ENCODE data around the gene ZNF557. TPM values are rescaled to one million over a fixed set of nuclear protein-coding genes. Genes with fewer than 3 reads are reported as not detected.
A peak's percentile ranks its signal among the peaks of the same experiment; 100 is the strongest.

The ZNF557 gene
- total and polyA plus RNA-seq, 10 of the 15 experiments (the other 5 are each of a cell fraction or from before 2014, with no cell fraction given) = 3.9 to 12.1 (median 9.0) TPM

GRCh38 chr19:7112675-7113074 lies 43.2 kb downstream of the ZNF557 start (continued):
- no peak for TF ChIP-seq BCL3 (IDR thresholded peaks at IDR 0.05; ENCODE audit: borderline replicate concordance, insufficient read depth, low read depth, low read length, poor library complexity, severe bottlenecking)
- no peak for TF ChIP-seq ZNF217 (IDR thresholded peaks at IDR 0.05)
- TF ChIP-seq JUNB (IDR thresholded peaks at IDR 0.05) = no peak
- no peak for TF ChIP-seq ZNF24 (IDR thresholded peaks at IDR 0.05)
- TF ChIP-seq CHD1 (IDR thresholded peaks at IDR 0.05; ENCODE audit: low read depth, low read length) = no peak
- no peak for TF ChIP-seq SUPT20H (IDR thresholded peaks at IDR 0.05; ENCODE audit: borderline replicate concordance, control insufficient read depth, low read depth, low read length)
- TF ChIP-seq NR2F1 (conservative IDR thresholded peaks at IDR 0.05) = no peak

- SMC1A ChIA-PET (ENCODE audit: uncharacterized antibody, unreplicated experiment) = interaction anchor here (0.8 to 1.6 kb wide), 2 partner anchors 20 to 33 kb away, joined by 3 read pairs; no protein-coding TSS in a partner anchor
- TF ChIP-seq REST (IDR thresholded peaks at IDR 0.05; ENCODE audit: low read depth, low read length) = peak; percentile 78
- TF ChIP-seq POLR2A (IDR thresholded peaks at IDR 0.05; ENCODE audit: low read depth, low read length) = 0 out of 2 replicates have a peak, but pooled peaks have one; percentile 15
- no peak for TF ChIP-seq USF1 (IDR thresholded peaks at IDR 0.05; ENCODE audit: borderline replicate concordance, extremely low read length, insufficient read depth, low read depth, low read length)
- Histone ChIP-seq H3K4me1 (ENCODE audit: control insufficient read depth, insufficient read depth, low read length) (no peaks in the 10 kb centered on the region), H3K27me3 (replicated peaks in 1 of 2; ENCODE audit: control insufficient read depth in 2 of 2, insufficient read depth in 2 of 2, low read length in 1 of 2) (no peaks in the 10 kb centered on the region), H3K9me3 (replicated peaks; ENCODE audit: control insufficient read depth, insufficient read depth, low read length) (no peaks in the 10 kb centered on the region), H2AFZ (ENCODE audit: control insufficient read depth, low read depth, low read length) (no peak overlapping the region), H3K27ac (ENCODE audit: control insufficient read depth, insufficient read depth) (no peak overlapping the region), H3K9ac (ENCODE audit: control insufficient read depth, insufficient read depth, low read length) (no peak overlapping the region), H3K4me2 (ENCODE audit: control insufficient read depth, insufficient read depth) (no peak overlapping the region), H3K36me3 (ENCODE audit: control insufficient read depth in 2 of 2, insufficient read depth in 2 of 2, low read length in 1 of 2) (peaks cover 5 to 11% of the 10 kb centered on the region in 2 experiments; a peak in 2 of 4 replicates), H3K4me3 (no peak overlapping the region), H3K79me2 (ENCODE audit: control insufficient read depth, insufficient read depth, low read length) (no peaks in the 10 kb centered on the region), H4K20me1 (ENCODE audit: control insufficient read depth, insufficient read depth) (no peaks in the 10 kb centered on the region)
- in situ Hi-C loops (cut with MboI) = no loop called here
- RAD21 ChIA-PET (ENCODE audit: unreplicated experiment) = interaction anchor here (0.5 to 0.6 kb wide), 2 partner anchors 160 to 768 kb away, joined by 3 read pairs; no protein-coding TSS in a partner anchor
- BruUV-seq (replicated peaks) = no TSS peak
- no peak for FAIRE-seq
- ATAC-seq = no peak
- 100% methylated on average over 1 of the region's 1 CpG for WGBS (ENCODE audit: insufficient coverage, insufficient replicate concordance, low lambda C conversion rate, missing lambda C conversion rate)
- CTCF ChIA-PET = no interaction called here
- POLR2A ChIA-PET = interaction anchor here (0.6 kb wide), 1 partner anchor 44 kb away, joined by 5 read pairs; no protein-coding TSS in a partner anchor
- intact Hi-C loops (cut with micrococcal nuclease; ENCODE audit: unreplicated experiment) = no loop called here
- DNase-seq (ENCODE audit: low read depth, low spot score) = no peak
Measured at GRCh38 chr19:7113233-7113632, 43.7 kb downstream of the ZNF557 start.
